Ishikawa (cell line): ENCODE measurements around the gene ZNF423.

Source experiments
- EP300 ChIP-seq: IDR thresholded peaks from 2 replicates; pipeline ENCODE4 v1.6.1; 2012; ENCODE audit warnings: borderline replicate concordance
- NFIC ChIP-seq: IDR thresholded peaks from 2 replicates; pipeline ENCODE4 v1.6.1; 2012
- RAD21 ChIP-seq: IDR thresholded peaks from 2 replicates; pipeline ENCODE4 v1.6.1; 2012; ENCODE audit warnings: low read depth
- TAF1 ChIP-seq: IDR thresholded peaks from 2 replicates; pipeline ENCODE4 v1.6.1; 2012; ENCODE audit warnings: low read depth, mild to moderate bottlenecking
- USF1 ChIP-seq: IDR thresholded peaks from 2 replicates; pipeline ENCODE4 v1.6.1; 2012
- ZBTB7A ChIP-seq: IDR thresholded peaks from 2 replicates; pipeline ENCODE4 v1.6.1; 2012; ENCODE audit warnings: low read depth

DNA sequence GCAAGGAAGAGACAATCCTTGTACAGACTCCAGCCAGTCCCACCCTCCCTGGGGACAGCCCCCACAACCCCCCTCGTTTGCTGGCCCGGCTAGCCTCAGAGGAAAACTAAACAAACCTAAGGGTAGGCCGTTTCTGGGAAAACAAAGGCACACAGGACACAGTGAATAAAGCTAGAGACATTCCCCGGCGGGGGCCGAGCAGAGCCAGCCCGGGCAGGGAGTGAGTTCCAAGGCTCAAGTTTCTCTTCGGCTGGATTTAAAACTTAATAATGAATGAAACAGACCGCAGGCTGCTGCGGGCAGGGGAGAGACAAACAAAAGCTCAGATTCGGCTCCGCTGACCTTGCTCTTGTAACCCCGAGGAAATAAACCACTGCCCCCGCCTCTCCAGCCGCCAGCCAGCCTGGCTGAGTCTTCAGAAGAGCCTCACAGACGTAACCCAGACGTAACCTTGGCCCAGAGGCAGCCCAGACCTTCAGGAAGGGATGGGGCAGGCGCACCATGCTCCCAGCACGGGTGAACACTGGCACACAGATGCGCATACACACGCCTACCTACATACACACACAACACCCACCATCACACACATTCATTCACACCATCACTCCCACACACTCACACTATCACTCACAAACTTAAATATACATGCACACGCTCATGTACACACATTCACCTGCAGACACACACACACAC is 216.0 kb downstream of the ZNF423 start:
- TF ChIP-seq ZBTB7A (no peak), RAD21 (no peak), EP300 (no peak), NFIC (no peak), USF1 (no peak), TAF1 (no peak)
